Caco-2 (cell line): ENCODE measurements around the gene RAD23A. TPM values are rescaled to one million over a fixed set of nuclear protein-coding genes. Genes with fewer than 3 reads are reported as not detected.

ENCODE experiments used
- BruUV-seq: library from RNA; stranded (reverse); fragments of 400-500 nt; replicated peaks from 2 replicates; lab custom pipeline; 2021; lab: Mats Ljungman, UMichigan
- CTCF ChIA-PET: fragments of 300-600 bp; sonication (Branson Sonifier 250); formaldehyde crosslinking; loops from one replicate; lab custom pipeline; 2022; ENCODE audit warnings: antibody characterized with exemption; lab: Charles Lee
- POLR2A ChIA-PET: fragments of 300-600 bp; sonication (Branson Sonifier 250); formaldehyde crosslinking; loops from one replicate; lab custom pipeline; 2022; ENCODE audit warnings: antibody characterized with exemption; lab: Charles Lee
- DNase-seq, 2 experiments: peaks; one replicate each; pipeline versions ENCODE4 v3.0.0 to v3.0.0-alpha.2; 2020 to 2022
- H3K27me3 ChIP-seq: replicated peaks from 2 replicates; pipeline ENCODE4 v1.6.0; 2011; ENCODE audit warnings: low read length; ENCODE audit not compliant: control insufficient read depth, insufficient read depth
- H3K36me3 ChIP-seq: 2 replicates; pipeline ENCODE4 v1.5.1; 2011; ENCODE audit warnings: low read length; ENCODE audit not compliant: control insufficient read depth, insufficient read depth
- H3K4me1 ChIP-seq: fragments of 250-450 bp; sonication (Bioruptor Pico); 2 replicates; pipeline ENCODE4 v1.5.1; 2020; ENCODE audit warnings: mild to moderate bottlenecking
- H3K4me3 ChIP-seq: 2 replicates; pipeline ENCODE4 v1.5.1; 2011; ENCODE audit warnings: low read depth, mild to moderate bottlenecking, control low read depth, low read length
- H3K9me3 ChIP-seq: fragments of 250-450 bp; sonication (Bioruptor Pico); 2 replicates; pipeline ENCODE4 v1.5.1; 2020; ENCODE audit warnings: mild to moderate bottlenecking, moderate library complexity
- H3K27ac Mint-ChIP-seq: one replicate; pipeline ENCODE4 v1.8.0; 2022; ENCODE audit warnings: mixed read lengths; ENCODE audit not compliant: unreplicated experiment
- H3K27me3 Mint-ChIP-seq: one replicate; pipeline ENCODE4 v1.8.0; 2022; ENCODE audit warnings: mixed read lengths; ENCODE audit not compliant: insufficient read depth, unreplicated experiment
- H3K36me3 Mint-ChIP-seq: one replicate; pipeline ENCODE4 v1.8.0; 2022; ENCODE audit warnings: mild to moderate bottlenecking, mixed read lengths; ENCODE audit not compliant: insufficient read depth, unreplicated experiment
- H3K4me1 Mint-ChIP-seq: one replicate; pipeline ENCODE4 v1.8.0; 2022; ENCODE audit warnings: low read depth, mixed read lengths; ENCODE audit not compliant: unreplicated experiment
- H3K4me3 Mint-ChIP-seq: one replicate; pipeline ENCODE4 v1.8.0; 2022; ENCODE audit warnings: mild to moderate bottlenecking, moderate library complexity, mixed read lengths; ENCODE audit not compliant: unreplicated experiment
- H3K9me3 Mint-ChIP-seq: one replicate; pipeline ENCODE4 v1.8.0; 2022; ENCODE audit warnings: mixed read lengths; ENCODE audit not compliant: unreplicated experiment
- intact Hi-C: fragments of 100-400 bp; cut with micrococcal nuclease; formaldehyde crosslinking; loops from one replicate; pipeline ENCODE4 v1.10.0; 2022; ENCODE audit not compliant: unreplicated experiment
- total RNA-seq: library from RNA; stranded (reverse); gene quantifications from 2 replicates; pipeline ENCODE4 v1.2.3, GENCODE V29; 2022
- TF ChIP-seq, protein P1 (sequence below), 2 experiments: fragments of 200-600 bp in 1 of 2; IDR thresholded peaks; 1 replicate in 1 of 2; 2 replicates in 1 of 2; pipeline versions ENCODE4 v1.5.1 to v1.8.0; 2011 to 2022; ENCODE audit warnings: antibody characterized with exemption in 1 of 2, control low read depth in 1 of 2, inconsistent platforms in 1 of 2, low read depth in 1 of 2, low read length in 1 of 2, mild to moderate bottlenecking in 1 of 2, moderate library complexity in 1 of 2; ENCODE audit not compliant: insufficient read depth in 1 of 2, severe bottlenecking in 1 of 2, unreplicated experiment in 1 of 2

Gene RAD23A
- total RNA-seq, 1 experiment from 2014 or later = 102 TPM

DNA sequence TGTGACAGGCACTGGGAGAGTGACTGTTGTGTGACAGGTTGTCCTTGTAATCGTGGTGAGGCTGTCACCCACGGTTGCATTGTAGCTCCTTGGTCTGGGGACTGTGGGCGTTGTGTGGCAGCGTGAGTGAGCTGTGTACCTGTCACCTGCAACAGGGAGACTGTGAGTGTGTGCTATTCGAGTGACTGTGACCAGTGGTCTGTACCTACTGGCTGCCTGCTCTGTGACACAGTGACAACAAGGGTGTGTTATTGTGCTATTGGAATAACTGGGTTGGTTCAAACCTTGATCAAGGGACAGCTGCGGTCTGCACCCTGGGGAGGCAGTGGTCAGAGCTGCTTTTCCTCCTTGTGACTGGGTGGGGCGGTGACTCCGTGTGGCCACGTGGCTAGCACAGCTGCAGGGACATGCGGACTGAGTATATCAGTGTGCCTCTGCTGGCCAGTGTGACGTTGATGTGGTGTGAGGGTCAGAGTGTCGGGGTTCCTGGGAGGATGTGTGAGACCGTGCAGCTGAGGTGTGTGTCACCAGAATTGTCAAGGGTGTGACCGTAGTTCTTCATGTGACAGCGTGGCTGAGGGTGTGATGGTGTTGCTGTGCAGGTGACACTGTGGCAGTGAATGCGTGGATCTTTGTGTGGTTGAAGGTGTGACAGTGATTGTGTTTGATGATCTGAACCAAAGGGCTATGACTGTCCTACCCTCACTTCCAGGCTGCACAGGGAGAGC lies 39.6 kb downstream of the RAD23A start:
- no peaks in the 10 kb centered on the region for H3K27me3 ChIP-seq
- CTCF ChIA-PET = interaction anchor here (1.0 to 1.6 kb wide), 2 partner anchors 49 to 76 kb away, joined by 3 to 5 read pairs; no protein-coding TSS in a partner anchor
- peak in 1 of 2 experiments; percentile 24 for DNase-seq
- H3K27ac Mint-ChIP-seq = no peak overlapping the region
- no peak overlapping the region for H3K4me3 ChIP-seq
- no peaks in the 10 kb centered on the region for H3K36me3 Mint-ChIP-seq
- H3K4me1 ChIP-seq = peaks cover 3% of the 10 kb centered on the region; the same call in 1 of the 2 replicates
- TF ChIP-seq, protein P1, sequence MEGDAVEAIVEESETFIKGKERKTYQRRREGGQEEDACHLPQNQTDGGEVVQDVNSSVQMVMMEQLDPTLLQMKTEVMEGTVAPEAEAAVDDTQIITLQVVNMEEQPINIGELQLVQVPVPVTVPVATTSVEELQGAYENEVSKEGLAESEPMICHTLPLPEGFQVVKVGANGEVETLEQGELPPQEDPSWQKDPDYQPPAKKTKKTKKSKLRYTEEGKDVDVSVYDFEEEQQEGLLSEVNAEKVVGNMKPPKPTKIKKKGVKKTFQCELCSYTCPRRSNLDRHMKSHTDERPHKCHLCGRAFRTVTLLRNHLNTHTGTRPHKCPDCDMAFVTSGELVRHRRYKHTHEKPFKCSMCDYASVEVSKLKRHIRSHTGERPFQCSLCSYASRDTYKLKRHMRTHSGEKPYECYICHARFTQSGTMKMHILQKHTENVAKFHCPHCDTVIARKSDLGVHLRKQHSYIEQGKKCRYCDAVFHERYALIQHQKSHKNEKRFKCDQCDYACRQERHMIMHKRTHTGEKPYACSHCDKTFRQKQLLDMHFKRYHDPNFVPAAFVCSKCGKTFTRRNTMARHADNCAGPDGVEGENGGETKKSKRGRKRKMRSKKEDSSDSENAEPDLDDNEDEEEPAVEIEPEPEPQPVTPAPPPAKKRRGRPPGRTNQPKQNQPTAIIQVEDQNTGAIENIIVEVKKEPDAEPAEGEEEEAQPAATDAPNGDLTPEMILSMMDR (IDR thresholded peaks at IDR 0.05; ENCODE audit: insufficient read depth in 1 of 2, low read depth in 1 of 2, low read length in 1 of 2, severe bottlenecking in 1 of 2, unreplicated experiment in 1 of 2) = no peak
- H3K9me3 Mint-ChIP-seq = no peaks in the 10 kb centered on the region
- H3K4me3 Mint-ChIP-seq = no peak overlapping the region
- H3K36me3 ChIP-seq = no peaks in the 10 kb centered on the region
- POLR2A ChIA-PET = no interaction called here
- BruUV-seq = no TSS peak
- H3K9me3 ChIP-seq = no peaks in the 10 kb centered on the region; the same call in 1 of the 2 replicates
- no peaks in the 10 kb centered on the region for H3K4me1 Mint-ChIP-seq
- intact Hi-C loops = loop anchor here (2.0 kb wide), 1 partner anchor 50 kb away; no protein-coding TSS in a partner anchor
- H3K27me3 Mint-ChIP-seq = peaks cover 2% of the 10 kb centered on the region

DNA sequence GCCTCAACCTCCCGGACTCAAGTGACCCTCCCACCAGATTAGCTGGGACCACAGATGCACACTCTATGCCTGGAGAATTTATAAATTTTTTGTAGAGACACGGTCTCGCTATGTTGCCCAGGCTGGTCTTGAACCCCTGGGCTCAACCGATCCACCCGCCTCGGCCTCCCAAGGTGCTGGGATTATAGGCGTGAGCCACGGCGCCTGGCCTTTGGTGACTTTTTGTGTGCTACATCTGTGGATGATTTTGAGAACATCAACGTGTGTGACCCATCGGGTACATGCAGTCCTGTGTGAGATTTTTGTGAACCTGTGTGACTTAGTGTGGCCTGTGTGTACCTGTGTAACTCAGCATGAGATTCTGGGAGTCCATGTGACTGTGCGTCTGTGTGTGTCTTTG lies 41.1 kb downstream of the RAD23A start:
- DNase-seq = no peak
- TF ChIP-seq, protein P1 (IDR thresholded peaks at IDR 0.05; ENCODE audit: insufficient read depth in 1 of 2, low read depth in 1 of 2, low read length in 1 of 2, severe bottlenecking in 1 of 2, unreplicated experiment in 1 of 2) = no peak
- ChIA-PET CTCF (no interaction called here), POLR2A (no interaction called here)
- H3K27me3 Mint-ChIP-seq = peaks cover 2% of the 10 kb centered on the region
- H3K4me1 Mint-ChIP-seq = no peaks in the 10 kb centered on the region
- no peaks in the 10 kb centered on the region for H3K36me3 Mint-ChIP-seq
- intact Hi-C loops = no loop called here
- H3K27me3 ChIP-seq = no peaks in the 10 kb centered on the region
- H3K9me3 Mint-ChIP-seq = no peaks in the 10 kb centered on the region
- H3K27ac Mint-ChIP-seq = no peak overlapping the region
- no peak overlapping the region for H3K4me3 Mint-ChIP-seq
- peaks cover 3% of the 10 kb centered on the region; the same call in 1 of the 2 replicates for H3K4me1 ChIP-seq
- no peaks in the 10 kb centered on the region; the same call in 1 of the 2 replicates for H3K9me3 ChIP-seq
- no peak overlapping the region for H3K4me3 ChIP-seq
- no TSS peak for BruUV-seq
- H3K36me3 ChIP-seq = no peaks in the 10 kb centered on the region

DNA sequence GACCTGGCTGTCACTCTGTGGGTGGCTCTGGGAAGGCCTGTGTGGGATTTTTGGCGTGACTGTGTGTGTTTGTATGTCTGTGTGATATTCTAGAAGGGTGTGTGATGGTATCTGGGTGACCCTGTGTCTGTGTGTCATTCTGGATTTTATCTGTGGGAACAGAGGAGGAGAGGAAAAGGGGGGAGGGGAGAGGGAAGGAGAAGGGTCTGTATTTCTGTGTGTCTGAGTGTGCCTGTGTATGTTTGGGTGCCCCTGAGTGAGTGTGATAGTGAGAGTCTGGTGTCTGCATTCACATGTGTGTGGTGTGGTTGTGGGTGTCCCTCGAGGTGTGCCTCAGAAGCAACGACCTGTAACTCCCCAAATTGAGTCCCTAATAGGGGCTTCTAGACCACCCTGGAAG lies 41.5 kb downstream of the RAD23A start:
- Histone ChIP-seq H3K36me3 (no peaks in the 10 kb centered on the region), H3K9me3 (no peaks in the 10 kb centered on the region; the same call in 1 of the 2 replicates), H3K27me3 (no peaks in the 10 kb centered on the region), H3K4me3 (no peak overlapping the region), H3K4me1 (peaks cover 3% of the 10 kb centered on the region; the same call in 1 of the 2 replicates)
- H3K27me3 Mint-ChIP-seq = peaks cover 4% of the 10 kb centered on the region
- no peak overlapping the region for H3K27ac Mint-ChIP-seq
- H3K36me3 Mint-ChIP-seq = no peaks in the 10 kb centered on the region
- CTCF ChIA-PET = no interaction called here
- H3K4me3 Mint-ChIP-seq = no peak overlapping the region
- no TSS peak for BruUV-seq
- H3K9me3 Mint-ChIP-seq = no peaks in the 10 kb centered on the region
- DNase-seq = no peak
- intact Hi-C loops = no loop called here
- POLR2A ChIA-PET = no interaction called here
- H3K4me1 Mint-ChIP-seq = no peaks in the 10 kb centered on the region
- TF ChIP-seq, protein P1 (IDR thresholded peaks at IDR 0.05; ENCODE audit: insufficient read depth in 1 of 2, low read depth in 1 of 2, low read length in 1 of 2, severe bottlenecking in 1 of 2, unreplicated experiment in 1 of 2) = no peak
